COR-L47 (cell line): ENCODE measurements around the gene TEK.

Source experiments
- DNase-seq: peaks from one replicate; lab custom pipeline; 2025; lab: John Stamatoyannopoulos, UW

The TEK gene

DNA sequence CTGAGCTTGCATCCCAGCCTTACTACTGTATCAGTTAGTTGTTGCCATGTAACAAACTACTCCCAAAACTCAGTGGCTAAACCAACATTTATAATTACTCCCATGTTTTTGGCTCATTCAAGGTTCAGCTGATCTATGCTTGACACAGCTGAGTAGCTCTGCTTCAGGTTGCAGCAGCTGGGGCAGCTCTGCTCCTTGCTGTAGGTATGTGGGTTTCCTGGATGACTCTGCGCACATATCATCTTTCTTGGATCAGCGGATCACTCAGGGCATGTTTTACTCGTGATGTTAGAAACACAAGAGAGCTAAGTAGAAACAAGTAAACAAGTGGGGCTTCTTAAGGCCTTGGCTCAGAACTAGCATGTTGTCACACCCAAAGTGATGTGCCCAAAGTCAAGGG lies 15.1 kb downstream of the TEK start:
- DNase-seq = no peak

DNA sequence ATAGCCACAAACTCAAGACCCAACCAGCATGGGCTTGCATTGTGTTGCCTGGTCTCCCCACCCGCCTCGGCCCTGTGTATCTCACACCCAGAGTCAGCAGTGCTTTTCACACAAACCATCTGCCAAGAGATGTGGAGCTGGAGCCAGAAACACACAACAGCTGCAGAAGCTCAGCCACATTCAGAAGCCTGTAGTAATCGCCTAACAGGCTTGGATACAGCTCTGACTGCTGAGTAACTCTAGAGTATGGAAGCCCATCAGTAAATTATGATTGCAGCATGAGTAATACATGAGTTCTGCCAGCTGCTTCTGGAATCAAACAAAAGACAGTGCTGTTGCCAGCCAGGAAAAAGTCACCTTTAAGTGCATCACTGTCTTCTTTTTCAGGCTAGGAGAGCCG lies 16.0 kb downstream of the TEK start:
- DNase-seq = peak; percentile 12

DNA sequence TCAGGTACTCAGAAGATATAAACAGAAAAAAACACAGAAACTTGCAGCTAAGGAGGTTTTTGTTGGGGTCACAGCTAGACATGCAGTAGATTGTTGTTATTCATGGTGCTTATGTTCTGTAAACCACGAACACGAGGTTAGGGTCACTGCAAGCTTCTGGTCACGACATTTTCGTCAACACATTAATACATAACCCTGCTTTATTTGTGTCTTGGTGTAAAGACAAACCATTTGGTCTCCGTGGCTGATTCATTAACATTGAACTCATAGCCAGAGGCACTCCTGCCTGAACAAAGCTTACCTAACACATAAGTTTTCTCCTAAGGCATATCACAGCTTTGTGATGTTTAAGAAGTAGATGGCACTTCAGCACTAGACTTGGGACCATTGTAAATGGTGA lies 16.9 kb downstream of the TEK start:
- no peak for DNase-seq

DNA sequence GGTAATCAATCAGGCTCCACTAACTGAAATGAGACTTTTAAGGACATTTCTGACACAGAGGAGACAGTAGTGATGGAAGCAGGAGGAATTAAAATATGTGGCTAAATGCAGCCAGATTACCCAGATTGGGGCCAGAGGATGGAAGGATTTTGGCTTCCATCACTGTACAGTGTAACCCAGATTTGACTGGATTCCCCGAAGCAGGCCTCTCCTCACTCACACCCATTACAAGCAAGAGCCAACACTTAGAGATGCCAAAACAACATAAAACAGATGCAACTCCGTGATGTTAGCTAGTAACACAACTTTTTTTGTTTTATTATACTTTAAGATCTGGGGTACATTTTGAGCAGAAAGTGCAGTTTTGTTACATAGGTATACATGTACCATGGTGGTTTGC lies 17.6 kb downstream of the TEK start:
- DNase-seq = no peak

DNA sequence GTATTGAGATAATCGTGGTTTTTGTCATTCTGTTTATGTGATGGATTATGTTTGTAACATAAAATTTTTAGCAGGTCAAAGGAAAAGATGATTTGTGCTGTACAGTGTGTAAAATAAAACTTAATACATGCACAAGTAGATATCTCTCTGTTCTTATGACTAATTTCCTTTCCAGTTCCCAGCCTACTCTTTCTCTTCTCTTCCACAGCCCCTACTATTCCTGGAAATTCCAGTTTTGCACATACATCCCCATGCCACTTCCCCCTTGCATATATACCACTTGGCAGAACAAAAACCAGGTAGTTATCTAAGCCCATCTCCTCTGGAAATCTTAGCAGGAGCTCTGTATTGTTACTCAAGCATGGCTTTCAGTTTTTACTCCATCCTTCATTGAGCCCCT lies 20.2 kb downstream of the TEK start:
- DNase-seq = no peak

DNA sequence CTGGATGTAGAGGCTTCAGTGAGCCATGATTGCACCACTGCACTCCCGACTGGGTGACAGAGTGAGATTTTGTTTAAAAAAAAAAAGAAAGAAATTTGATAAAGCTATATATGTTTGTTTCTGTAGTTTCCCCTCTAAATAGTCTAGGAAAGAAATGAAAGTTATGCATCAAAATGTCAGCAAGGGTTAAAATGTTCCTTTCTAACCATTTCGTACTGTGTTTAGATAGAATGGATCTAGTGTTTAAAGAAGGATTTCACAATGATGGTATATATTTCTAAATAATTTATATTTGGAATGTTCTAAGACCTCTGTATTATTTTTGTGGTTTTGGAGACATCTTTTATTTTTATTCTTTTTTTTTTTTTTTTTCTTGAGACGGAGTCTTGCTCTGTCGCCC lies 22.7 kb downstream of the TEK start:
- no peak for DNase-seq

DNA sequence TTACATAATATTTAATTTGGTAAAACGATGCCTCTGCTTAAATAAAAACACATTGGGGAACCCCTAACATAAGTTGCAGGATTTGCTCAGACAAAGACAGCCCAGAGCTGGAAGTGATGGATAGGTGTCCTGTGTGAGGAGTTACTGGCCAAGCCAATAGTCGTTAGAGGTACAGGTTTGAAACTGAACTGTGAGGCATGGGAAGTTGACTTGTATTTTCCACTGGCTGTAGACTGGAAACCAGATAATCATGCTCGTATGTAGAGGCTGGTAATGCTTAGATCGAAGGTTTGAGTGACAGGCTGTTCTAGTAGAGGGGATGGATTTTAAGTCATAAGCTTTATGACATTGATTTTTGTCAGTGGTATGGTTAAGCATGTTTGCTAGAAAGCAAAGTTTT lies 24.8 kb downstream of the TEK start:
- no peak for DNase-seq

DNA sequence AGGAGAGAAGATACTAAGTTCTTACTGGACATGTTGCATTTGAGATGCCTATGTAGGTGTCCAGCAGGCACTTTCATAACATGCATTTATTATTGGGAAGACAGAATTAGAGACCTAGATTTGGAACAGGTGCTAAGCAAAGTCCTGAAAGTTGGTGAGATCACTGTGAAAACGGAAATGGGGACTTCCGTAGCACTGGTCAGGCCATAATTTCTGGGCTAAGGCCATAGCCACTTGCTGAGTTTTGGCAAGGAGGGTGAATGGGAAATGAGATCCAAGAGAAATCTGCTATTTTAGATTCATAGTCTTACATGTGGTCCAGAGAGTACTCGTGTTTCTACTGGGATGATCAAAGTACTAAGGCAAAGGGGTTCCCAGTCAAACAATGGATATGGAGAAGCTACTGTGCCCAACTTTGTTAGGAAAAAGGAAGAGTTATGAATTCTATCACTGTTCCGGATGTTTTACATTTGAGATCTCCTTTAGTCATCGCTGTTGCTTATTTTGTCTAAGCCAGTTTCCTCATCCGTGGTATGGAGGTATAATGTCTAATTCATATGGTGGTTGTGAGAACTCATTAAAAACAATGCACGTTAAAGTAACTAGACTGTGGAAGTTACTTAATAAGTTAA lies 33.4 kb downstream of the TEK start:
- no peak for DNase-seq

DNA sequence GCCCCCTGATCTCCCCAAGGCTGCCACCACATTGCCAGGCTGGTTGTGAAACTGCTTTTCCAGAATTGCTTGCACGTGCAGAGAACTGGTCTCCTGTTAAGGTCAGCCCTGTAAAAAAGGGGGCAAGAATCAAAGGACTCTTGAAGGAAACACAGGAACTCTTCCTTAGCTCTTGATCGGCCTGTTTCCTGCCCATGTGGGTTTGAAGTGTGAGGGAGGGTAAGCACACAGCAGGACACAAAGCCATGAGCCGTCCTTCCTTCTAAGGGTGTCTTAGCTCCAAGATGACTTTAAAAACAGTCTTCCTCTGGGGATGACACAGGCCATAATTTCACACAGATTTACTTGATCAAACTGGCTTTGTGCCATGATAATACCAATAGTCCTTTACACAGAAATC lies 36.1 kb downstream of the TEK start:
- no peak for DNase-seq

DNA sequence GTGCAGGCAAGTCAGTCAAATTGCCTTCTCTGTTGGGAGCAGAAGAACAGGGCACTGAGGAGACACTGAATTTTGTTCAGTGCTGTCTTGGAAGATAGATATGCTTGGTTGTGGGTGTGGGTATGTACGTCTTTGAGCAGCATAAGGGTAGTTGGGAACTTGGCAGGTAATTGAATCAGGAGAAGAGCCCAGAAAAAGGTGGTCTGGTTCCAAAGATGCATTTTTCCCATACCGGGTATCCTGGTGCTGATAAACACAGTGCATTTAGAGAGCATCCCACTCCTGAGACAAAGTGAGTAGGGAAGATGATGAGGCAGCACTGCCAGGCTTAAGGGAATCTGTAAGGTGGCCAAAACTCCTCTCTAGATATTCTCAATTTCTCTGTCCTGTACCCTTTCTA lies 40.6 kb downstream of the TEK start:
- no peak for DNase-seq

DNA sequence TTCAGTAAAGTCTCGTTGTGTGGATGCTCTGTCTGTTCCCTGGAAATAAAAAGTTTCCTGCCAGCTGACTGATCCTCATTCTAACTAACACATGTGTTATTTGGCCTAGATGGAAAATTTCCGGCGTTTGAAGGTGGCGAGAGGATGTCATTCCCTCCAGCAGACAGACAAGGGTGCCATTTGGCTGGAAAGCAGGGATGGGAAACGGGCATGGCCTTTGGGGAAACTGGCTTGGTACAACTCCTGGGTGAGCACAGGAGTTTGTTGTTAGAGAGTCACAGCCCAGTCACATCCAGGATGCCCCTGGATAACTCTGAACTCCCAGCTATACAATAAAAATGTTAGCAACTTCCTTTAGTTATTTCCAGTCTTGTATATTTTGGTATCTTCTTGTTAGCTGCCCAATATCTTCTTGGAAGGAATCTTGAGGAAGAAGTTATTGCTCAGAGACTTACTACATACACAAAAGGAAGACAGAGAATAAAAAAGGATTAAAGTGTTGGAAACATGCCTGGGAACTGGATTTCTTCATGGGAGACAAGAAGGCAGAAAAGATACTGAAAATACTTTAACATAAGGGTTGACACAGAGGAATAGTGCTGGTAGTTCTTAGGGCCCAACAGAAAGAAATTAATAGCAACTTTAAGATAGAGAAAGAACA lies 41.9 kb downstream of the TEK start:
- DNase-seq = no peak

DNA sequence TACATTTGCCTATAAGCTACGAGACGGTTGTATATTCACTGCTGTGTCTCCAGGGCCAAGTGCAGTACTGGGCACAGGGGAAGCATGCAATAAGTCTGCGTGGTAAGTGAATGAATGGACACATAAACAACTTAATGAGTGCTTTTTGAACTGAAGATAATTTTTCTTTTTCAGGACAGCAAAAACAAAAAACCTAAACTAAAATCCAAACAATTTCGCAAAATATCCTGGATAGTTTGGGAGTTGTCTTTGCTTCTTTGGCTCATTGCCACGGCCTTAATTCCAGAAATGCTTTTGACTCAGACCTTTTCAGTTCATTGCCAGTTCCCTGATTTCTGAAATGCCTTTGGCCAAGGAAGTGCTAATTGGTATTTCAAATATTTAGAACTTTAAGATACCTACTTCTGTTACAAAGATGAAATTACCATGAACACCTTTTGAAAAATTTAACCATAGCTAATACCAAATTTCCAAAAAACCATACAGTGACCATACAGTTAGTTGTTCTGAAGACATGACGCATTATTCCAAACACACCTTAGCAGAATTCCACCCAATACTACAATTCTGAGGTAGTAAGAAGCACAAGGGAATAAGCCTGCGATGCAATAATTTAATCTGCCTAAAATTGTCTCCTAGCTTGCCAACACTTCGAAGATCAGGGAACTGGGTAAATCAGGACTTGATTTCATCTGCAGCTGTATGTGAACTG lies 42.8 kb downstream of the TEK start:
- no peak for DNase-seq

DNA sequence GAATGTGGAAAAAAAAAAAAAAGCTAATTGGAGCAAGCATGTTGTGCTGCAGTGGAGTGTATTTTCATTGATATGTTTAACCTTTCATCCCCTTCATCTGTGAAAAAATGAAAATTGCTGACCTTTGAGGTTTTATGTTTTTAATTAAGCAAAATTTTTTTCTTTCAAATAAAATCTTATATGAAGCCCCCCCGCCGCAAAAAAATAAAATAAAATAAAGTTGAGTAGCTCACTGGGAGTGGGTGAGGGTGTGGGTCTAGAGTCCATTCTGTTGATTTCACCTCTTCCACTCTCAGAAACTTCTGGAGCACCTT lies 43.3 kb downstream of the TEK start:
- no peak for DNase-seq

DNA sequence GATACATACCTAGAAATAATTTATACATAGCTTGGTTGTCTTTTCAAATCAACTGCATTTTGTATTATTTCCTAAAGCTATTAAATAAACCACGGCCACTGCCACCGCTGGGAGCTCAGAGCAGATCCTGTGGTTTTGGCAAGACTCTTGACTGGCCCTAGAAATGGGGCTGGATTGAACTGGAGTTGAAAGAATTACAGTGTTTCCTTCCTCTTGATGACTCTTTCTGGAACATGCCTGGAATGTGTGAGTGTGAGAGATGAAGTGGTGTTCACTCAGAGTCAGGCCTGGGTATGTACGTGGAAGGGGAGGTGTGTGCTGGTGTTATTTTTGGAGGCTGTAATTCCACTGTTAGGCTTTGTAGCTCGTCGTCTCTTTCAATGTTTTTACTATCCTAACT lies 45.9 kb downstream of the TEK start:
- DNase-seq = no peak

DNA sequence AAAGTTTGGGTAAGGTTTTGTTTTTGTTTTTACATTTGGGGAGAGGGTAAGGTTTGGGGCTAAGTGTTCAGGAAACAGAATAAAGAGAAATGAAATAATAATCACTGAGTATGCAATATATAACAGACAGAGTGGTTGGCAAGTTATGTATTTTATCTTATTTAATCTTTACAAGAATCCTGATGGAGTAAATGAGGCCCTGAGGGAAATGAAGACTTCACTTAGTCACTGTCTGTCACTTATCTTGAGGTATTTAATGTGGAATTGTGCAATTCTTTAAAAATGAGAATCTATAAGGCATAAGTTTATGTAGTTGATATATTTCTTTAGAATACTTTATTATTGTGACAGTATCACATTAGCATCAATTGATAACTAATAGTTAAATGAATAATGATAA lies 48.1 kb downstream of the TEK start:
- DNase-seq = no peak

DNA sequence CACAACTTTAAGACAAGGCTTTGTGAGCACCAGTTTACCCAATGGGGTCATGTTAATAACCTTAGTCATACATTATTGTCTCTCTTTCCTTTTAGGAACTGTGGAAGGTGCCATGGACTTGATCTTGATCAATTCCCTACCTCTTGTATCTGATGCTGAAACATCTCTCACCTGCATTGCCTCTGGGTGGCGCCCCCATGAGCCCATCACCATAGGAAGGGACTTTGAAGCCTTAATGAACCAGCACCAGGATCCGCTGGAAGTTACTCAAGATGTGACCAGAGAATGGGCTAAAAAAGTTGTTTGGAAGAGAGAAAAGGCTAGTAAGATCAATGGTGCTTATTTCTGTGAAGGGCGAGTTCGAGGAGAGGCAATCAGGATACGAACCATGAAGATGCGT lies 48.7 kb downstream of the TEK start:
- DNase-seq = no peak

DNA sequence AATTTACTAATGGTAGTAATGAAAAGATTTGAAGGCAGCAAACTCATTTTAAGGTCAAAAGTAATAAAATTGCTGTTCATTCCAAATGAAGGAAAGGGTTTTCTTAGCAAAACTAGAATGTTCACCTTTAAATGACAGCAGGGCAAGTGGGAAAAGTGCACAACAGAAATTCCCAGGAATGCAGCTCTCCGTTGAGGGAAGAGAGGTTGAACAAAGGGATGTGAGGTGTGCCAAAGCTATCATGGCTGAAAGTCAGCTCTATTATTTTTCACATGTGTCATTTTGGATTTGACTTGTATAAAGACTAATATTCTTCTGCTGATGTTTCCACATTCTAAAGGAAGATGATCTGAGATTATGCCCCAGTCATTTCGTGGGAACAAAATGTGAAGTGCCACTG lies 51.6 kb downstream of the TEK start:
- DNase-seq = no peak

DNA sequence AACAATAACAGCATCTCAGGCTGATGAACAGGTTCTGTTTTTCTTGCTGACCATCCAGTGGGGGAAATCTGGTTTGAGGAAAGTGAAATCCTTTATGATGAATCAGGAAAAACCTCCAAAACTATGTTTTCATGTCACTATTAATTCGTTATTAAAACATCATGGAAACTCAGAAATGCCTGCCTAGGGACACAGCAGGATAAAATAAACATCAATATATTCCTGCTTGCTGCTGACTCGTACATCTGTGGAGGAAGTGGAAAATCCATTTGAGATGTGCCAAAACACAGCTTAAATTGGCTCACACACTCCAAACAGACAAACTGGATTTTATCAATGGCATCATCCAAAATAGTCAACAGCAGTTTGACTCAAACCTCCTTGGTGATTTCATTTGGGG lies 53.0 kb downstream of the TEK start:
- no peak for DNase-seq

DNA sequence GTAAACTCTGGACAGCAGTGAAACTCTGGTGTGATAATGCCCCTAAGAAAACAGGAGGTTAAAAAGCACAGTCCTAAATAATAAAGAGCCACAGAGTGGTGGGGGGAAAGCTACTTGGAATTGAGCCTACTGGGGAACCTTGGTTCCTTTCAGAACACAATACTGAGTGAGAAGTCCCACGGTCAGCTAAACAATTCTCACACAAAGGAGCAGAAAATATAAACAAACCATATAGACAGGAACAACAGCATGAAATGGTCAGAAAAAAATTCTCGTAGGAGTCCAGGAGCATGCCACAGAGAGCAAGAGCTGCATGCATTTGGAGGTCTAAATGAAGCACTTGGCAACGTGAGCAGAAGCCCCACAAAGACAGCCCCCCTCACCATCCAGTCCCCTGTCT lies 56.0 kb downstream of the TEK start:
- DNase-seq = no peak

DNA sequence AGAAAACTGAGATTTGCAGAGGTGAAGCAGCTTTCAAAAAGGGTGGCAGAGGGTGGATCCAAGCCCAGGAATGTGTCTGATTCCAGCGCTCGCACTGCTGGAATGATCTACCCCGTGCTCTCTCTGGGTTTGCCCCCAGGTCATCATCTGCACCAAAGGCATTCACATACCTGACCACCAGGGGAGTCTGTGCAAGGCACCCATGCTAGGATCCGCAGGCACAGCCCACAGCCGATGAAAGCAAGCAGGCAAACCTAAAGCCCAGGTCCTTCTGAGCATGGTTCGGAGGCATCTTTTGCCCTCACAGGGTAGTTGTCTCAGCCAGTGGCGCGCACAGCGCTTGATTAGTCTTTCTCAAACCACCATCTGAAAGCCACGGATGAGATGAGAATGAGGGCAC lies 56.6 kb downstream of the TEK start:
- DNase-seq = no peak

DNA sequence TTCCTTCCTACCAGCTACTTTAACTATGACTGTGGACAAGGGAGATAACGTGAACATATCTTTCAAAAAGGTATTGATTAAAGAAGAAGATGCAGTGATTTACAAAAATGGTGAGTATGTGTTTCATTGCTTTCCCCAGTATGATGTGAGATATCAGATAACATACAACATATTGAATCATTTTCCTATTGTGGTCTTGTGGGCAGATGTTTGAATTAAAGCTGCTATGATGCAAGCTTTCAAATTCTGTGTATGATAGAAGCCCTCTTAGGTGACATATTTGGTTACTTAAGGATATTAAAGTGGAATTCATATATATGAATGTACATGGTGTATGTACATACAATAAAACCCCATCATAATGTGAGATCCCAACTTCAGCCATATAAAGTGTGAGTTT lies 59.5 kb downstream of the TEK start:
- DNase-seq = no peak

DNA sequence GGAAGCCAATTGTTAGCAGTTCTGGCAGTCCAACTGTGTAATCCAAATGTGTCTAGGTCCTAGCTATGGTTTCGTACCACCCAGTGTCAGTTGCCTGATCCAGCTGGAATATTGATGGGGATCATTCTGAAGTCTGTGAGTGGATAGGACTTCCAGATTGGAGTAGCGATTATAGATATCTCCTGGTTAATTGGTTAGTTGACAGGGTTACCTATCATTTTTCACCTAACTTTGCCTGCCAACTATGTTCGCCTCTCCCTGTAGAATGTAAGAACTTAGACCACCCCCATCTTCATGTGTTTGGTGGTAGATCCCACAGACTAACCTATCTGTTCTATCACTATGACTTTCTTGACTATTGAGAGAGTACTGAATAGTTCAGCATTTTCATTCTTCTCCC lies 59.9 kb downstream of the TEK start:
- no peak for DNase-seq

DNA sequence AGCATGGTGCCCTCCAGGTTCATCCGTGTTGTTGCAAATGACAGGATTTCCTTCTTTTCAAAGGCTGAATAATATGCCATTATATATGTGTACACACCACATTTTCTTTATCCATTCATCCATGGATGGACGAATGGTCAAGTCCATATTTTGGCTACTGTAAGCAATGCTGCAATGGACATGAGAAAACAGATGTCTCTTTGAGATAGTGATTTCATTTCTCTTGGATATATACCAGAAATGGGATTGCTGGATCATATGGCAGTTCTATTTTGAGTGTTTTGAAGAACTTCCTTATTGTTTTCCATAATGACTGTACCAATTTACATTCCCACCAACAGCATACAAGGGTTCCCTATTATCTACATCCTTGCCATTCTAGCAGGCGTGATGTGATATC lies 67.9 kb downstream of the TEK start:
- no peak for DNase-seq

DNA sequence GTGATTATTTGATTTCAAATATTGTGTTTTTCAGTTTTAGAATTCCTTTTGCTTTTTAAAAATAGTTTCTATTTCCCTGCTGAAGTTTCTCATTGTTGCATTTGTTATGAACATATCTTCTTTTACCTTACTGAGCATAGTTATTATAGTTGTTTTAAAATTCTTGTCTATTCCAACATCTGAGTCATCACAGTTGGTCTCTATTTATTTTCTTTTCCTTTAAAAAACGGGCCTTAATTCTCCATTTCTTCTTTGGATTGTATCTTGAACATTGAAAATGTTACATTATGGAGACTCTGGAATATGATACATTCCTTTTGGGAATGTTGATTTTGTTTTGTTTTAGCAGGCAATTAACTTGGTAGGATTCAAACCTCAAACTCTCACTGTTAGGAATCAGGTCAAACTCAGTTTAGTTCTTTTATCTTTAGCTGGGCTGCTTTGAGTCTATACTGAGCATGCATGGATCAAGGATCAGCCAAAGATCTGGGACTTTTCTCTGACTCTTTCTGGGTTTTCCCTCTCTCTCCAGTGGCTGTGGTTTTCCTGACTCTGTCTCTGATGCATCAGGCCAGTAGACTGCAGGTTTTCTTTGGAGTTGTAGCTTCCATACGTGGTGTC lies 70.3 kb downstream of the TEK start:
- no peak for DNase-seq
